Measurements from ENCODE around the gene HTR3E. TPM values are rescaled to one million over a fixed set of nuclear protein-coding genes. Genes with fewer than 3 reads are reported as not detected.
"Not testable (repeated sequence)": the region's sequence is repeated elsewhere in the genome, so short reads cannot be mapped to it uniquely, and the experiment has no call there.

HTR3E gene, protein sequence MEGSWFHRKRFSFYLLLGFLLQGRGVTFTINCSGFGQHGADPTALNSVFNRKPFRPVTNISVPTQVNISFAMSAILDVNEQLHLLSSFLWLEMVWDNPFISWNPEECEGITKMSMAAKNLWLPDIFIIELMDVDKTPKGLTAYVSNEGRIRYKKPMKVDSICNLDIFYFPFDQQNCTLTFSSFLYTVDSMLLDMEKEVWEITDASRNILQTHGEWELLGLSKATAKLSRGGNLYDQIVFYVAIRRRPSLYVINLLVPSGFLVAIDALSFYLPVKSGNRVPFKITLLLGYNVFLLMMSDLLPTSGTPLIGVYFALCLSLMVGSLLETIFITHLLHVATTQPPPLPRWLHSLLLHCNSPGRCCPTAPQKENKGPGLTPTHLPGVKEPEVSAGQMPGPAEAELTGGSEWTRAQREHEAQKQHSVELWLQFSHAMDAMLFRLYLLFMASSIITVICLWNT
- total RNA-seq: not detected in 2 replicates

DNA sequence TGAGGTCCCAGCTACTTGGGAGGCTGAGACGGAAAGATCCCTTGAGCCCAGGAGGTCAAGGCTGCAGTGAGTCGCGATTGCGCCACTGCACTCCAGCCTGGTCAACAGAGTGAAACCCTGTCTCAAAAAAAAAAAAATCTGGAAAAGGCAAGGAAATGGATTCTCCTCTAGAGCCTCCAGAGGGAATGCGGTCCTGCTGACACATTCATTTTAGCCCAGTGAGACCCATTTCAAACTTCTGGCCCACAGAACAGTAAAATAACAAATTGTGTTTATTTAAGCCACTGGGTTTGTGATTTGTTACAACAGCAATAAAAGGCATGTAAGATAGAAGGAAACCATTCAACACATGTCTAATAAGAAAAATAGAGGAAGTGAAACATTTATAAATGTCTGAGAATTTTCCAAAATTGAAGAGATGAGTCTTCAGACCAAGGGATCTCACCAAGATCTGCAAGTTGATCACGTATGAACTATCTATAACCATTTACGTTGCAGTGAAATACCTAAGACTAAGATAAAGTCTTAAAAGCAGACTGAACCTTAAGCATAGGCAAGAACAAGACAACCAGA is at the start of gene HTR3E:
Gene HTR3E (plus strand): TSS at position 254 of the 573 bp plus-strand sequence. CDS start 466 bp downstream, outside the sequence.
- no peak for DNase-seq (ENCODE audit: low read depth, low spot score)

DNA sequence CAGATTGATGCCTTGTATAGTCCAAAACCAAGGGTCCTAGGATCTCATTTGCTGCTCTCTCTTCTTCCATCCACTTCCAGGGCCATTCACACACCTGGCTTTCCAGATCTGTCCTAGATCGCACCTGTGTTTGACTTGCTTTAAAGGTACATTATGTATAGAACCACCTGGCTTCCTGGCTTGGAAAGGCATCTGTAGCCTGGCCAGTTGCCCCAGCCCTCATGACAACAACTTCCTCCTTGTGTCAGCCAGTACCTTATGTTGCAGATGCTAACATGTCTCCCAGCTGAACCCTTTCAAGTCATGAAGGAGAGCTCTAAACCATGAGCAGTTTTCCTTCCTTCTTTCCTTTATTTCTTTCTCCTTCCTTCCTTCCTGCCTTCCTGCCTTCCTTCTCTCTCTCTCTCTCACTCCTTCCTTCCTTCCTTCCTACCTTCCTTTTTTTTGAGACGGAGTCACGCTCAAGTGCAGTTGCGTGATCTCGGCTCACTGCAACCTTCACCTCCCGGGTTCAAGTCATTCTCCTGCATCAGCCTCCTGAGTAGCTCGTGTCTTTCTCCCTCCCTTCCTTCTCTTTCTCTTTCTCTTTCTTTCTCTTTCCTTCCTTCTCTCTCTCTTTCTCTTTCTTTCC is 46.5 kb upstream of the HTR3E start:
- DNase-seq (ENCODE audit: low read depth, low spot score): no peak

DNA sequence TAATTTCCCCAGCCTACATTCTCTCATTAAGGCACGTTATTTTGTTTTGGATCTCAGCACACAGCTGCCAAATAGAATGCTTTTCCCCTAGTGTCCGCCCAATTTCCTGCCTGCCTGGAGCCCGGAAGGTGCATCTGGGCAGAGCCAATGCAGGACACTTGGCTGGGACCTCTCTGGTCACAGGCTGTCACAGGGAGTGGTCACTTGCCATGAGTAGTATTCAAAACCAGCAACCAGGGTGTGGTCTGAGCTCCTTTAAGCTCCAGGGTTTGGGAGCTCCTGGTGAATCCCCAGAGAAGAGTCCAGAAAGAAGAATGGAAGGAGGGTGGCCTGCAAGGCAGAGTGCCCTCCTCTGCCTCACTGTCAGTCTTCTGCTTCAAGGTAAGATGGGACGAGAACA is 44.1 kb upstream of the HTR3E start, which contains the start of gene HTR3C:
Gene HTR3C (plus strand): TSS at position 281 of the 400 bp plus-strand sequence. CDS start 34 bp downstream, at position 315.
- DNase-seq (ENCODE audit: low read depth, low spot score): no peak

DNA sequence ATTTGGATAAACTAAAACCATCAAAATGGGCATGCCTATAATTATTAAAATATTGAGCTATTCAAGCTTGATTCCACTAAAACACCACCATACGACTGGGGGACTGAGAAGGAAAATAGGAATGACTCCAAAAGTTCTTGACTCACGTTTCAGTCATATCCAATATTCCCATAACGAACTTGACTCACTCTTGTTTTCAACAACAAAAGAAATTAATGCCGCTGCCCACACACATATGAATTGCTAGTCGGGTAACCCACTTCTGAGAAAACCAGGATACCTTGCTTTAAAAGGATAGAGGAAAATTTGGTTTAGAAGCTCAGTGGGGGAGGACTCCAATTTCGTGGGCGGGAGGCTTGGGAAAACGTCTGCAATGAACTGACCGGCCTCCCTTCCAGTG is 38.8 kb upstream of the HTR3E start:
- no peak for DNase-seq (ENCODE audit: low read depth, low spot score)

DNA sequence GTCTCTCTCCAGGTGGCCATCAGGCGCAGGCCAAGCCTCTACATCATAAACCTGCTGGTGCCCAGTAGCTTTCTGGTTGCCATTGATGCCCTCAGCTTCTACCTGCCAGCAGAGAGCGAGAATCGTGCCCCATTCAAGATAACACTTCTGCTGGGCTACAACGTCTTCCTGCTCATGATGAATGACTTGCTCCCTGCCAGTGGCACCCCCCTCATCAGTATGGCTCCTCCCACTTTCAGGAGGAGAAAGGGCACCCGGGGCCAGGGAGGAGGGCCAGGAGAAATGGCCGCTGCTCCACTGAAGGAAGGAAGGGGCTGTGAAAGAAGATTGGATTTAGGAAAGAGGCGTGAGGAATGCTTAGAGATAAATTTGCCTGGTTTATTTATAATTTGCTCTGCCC is 37.4 kb upstream of the HTR3E start:
- no peak for DNase-seq (ENCODE audit: low read depth, low spot score)

DNA sequence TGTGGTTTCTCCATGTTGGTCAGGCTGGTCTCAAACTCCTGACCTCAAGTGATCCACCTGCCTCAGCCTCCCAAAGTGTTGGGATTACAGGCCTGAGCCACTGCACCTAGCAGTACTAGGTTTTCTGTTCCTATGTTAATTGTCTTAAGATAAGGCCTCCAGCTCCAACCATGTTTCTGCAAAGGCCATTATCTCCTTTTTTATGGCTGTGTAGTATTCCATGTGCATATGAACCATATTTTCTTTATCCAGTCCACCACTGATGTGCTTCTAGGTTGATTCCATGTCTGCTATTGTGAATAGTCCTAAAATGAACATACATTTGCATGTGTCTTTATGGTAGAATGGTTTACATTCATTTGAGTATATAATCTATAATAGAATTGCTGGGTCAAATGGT is 34.2 kb upstream of the HTR3E start:
- DNase-seq (ENCODE audit: low read depth, low spot score): no peak

DNA sequence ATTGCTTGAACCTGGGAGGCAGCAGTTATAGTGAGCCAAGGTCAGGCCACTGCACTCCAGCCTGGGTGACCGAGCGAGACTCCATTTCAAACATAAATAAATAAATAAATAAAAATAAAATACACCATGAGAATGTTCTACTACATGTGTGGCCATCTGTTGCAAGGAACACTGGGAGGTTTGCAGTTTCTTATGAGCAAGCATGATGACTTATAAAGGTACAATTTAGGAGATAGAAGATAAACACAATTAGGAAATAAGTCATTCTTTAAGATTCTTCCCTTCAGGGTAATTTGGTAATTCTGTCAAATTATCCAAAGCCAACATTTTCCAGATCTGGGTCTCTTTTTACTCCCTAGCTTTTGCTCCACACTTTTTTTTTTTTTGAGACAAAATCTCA is 30.7 kb upstream of the HTR3E start:
- DNase-seq (ENCODE audit: low read depth, low spot score): no peak

DNA sequence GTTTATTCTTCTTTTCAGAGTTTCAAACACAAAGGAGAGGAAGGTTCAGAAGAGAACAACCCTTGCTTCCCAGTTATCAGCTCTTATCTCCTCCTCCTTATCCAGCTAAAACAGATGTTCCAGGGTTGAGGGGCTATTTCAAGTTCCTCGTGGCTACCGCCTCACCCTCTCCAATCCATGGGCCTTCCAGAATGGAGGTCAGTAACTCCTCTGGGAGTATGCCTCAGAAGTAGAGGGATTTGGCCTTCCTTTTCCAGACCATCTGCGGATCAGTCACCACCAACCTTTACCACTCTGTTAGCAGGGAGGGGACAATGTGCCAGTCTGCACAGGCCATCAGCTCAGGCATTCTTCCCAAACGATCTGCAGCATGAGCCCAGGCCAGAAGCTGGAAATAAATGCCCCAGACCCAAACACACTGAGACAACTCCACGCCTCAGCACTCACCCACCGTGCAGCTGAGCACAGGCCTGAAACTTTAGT is 29.2 kb upstream of the HTR3E start:
- no peak for DNase-seq (ENCODE audit: low read depth, low spot score)

DNA sequence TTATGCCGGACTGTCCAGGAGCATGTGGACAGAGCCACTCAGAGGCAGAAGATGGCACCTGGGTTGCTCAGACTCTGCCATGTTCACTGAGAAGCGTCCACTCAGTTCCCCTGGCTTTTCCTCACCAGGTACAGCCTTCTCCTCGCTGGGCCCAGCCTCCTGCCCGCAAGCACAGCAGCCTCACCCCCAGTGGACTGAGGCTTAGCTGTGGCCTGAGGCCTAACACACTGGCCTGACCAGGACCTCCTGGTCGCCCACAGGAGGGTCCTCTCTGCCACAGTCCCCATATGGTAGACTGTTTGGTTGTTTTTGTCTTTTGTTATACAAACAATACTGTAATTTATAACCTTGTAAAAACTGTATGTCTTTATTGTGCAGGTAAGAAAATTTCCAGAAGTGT is 28.5 kb upstream of the HTR3E start:
- DNase-seq (ENCODE audit: low read depth, low spot score): no peak

DNA sequence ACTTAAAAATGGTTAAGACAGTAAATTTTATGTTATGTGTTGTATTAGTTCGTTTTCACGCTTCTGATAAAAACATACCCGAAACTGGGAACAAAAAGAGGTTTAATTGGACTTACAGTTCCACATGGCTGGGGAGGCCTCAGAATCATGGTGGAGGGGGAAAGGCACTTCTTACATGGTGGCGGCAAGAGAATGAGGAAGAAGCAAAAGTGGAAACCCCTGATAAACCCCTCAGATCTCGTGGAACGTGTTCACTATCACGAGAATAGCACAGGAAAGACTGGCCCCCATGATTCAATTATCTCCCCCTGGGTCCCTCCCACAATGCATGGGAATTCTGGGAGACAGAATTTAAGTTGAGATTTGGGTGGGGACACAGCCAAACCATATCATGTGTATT is 25.7 kb upstream of the HTR3E start:
- not testable (repeated sequence) for DNase-seq (ENCODE audit: low read depth, low spot score)

DNA sequence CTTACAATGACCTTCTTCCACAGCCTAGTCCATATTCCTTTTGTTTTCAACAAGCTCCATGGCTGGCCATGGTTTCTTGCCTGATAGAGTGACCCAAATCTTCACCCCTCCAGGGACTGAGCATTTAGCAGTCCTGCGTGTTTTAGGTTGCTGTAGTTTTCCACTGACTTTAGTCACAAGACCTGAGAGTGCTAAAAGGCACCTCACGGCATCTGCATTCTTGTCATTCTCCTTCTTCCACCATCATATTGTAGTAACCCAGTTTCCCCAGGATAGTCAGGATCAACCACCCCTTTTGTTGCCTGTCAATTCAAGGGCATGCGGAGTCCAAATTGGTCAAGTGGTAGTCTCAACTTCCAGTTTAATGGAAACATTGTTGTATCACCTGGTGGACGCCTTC is 23.2 kb upstream of the HTR3E start:
- no peak for DNase-seq (ENCODE audit: low read depth, low spot score)

DNA sequence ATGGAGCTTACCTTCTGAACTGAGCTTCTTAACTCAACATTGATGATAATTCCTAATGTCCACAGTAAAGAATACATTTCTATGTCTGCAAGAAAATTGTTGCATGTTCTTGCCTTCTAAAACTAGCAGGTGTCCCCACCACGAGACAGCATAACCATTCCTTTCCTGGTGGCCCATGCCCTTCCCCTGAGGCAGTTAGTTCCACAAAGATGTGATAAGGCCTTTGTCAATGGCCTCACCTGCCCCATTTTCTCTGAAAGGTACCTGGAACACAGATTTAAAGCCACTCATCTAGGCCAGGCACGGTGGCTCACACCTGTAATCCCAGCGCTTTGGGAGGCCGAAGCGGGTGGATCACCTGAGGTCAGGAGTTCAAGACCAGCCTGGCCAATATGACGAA is 21.0 kb upstream of the HTR3E start:
- no peak for DNase-seq (ENCODE audit: low read depth, low spot score)

DNA sequence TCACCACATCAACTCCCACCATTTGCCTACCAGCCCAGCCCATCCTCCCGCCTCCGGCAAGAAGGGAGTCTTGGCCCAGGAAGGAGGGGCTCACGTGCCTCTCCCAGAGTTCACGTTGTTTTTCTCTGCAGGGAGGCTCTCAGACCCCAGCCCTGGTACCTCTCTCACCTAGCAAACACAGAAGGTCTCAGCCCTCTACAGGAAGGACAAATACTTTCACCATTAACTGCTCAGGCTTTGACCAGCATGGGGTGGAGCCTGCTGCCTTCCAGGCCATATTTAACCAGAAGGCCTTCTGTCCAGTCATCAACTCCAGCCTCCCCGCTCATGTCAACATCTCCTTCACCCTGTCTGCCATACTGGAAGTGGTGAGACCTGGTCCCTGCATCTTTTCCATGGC is 19.0 kb upstream of the HTR3E start:
- no peak for DNase-seq (ENCODE audit: low read depth, low spot score)

DNA sequence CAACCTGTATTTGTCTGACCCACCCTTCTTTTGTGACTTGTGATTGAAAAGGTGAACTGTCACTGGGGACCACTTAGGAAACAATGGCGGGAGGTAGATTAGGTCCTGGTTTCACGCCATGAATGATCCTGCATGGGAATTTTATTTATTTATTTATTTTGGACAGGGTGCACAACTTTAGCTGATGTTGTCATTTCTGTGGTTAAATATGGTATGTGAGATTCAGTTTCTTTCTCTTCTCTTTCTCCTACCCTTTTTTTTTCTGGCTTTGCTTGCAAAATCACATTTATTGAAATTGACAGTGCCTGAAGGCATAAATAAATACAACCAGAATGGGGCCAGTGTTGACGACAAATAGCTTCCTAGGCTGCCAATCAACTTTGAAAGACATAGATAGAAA is 18.0 kb upstream of the HTR3E start:
- DNase-seq (ENCODE audit: low read depth, low spot score): no peak

DNA sequence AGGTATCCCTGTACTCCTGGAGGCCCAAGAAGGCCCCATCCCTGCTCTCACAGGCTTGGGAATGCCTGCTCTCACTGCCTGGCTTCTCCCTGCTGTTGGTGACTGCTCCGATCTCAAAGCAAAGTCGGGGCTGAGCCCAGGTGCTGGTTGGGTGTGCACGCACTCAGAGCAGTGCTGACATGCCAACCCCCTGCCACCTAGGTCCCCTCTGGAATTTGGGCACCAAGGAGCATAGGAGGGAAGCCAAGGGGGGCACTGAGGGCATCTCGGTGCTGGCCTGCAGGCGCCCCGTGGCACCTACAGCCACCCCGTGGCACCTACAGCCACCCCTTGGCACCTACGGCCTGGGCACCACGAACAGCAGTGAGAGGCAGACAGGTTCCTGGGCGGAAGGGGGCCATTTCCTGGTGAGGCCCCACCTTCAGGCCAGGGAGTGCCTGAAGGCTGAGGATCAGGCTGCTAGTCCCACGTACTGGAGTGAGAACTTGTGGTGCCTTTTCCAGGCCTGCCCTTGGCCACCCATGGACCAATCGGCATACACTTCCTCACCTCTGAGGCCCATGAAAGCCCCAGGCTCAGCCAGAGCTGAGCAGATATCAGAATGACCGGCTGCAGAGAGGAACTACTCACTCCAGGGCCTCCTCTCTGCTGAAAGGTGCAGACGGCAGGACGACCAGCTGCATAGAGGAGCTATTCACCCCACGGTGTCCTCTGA is 15.6 kb upstream of the HTR3E start:
- DNase-seq (ENCODE audit: low read depth, low spot score): no peak

DNA sequence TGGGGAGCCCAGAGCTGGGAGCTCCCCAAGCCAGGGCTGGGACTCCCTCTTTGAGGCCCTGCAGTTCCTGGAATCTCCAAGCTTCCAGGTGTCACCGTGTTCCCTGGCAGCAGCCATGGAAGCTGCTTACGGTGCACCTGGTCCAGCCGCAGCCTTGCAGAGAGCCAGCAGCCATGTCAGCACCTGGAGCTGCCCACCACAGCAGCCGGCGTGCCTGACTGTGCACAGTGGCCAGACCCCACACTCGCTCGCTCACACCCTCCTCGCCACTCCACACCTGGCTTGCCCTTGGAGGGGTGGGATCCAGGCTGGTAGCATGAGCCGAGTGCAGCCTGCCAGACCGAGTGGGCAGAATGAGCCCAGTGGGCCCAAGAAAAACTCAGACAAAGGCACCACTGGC is 14.8 kb upstream of the HTR3E start:
- no peak for DNase-seq (ENCODE audit: low read depth, low spot score)

DNA sequence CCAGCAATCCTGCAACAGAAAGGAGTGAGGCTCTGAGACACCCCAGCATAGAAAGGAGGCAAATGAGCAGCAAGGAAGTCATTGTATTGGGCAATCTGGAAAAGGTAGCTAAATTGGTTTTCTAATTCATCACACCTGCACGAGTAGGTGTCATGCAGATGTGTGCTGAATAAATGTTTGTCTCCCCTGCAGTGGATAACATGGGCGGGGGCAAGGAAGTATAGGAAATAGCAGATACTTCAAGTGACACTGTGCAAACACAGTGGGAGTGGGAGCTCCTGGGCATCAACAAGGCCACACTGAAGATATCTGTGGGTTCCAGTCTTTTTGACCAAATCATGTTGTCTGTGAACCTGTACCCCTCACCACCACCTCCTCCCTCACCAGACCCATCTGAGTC is 14.4 kb upstream of the HTR3E start:
- DNase-seq (ENCODE audit: low read depth, low spot score): no peak

DNA sequence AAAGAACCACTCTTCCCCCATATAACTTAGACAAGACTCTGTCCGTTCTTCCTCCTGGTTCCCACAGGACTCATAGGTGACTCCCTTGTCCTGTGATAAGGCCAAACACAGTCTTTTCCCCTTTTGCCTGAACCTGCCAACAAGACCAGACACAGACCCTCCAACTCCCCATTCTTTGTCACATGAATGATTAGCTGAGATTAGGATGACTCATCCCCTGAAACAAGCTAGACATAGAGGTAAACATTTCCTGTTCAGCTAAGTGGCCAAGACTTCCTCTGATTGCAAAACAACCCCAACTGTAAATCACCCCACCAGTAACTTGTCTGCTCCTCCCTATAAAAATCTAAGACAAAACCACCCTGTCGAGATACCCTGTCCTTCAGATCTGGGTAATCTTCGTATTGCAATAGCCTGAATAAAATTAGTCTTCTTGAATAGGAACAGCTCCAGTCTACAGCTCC is 11.4 kb upstream of the HTR3E start:
- DNase-seq (ENCODE audit: low read depth, low spot score): peak; percentile 22

DNA sequence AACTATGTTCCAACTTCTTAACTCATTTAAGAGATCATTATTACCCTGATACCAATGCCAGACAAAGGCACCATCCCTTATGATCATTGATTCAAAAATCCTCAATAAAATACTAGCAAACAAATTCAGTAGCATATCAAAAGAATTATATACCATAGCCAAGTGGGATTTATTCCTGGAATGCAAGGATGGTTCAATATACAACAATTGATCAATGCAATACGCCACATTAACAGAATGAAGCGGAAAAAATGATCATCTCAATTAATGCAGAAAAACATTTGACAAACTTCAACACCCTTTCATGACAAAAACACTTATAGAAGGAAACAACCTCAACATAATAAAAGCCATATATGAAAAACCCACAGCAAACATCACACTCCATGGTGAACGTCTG is 4.7 kb upstream of the HTR3E start:
- no peak for DNase-seq (ENCODE audit: low read depth, low spot score)

DNA sequence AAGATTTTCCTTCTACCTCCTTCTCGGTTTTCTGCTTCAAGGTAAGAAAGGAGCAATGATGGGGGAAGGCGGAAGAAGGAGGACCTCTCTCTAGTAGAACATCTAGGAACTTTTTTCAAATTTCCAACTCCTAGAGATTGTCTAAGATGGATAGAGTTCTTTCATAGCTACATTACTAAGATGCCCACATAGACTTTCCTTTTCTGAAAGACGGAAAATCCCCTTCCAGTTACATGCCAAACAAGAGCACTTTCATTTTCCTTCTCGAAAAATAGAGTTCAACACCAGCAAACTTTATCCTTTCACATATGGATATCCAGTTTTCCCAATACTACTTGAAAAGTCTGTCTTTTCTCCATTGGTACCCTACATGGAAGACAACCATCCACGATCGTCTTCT is 692 bp downstream of the HTR3E start:
- no peak for DNase-seq (ENCODE audit: low read depth, low spot score)

DNA sequence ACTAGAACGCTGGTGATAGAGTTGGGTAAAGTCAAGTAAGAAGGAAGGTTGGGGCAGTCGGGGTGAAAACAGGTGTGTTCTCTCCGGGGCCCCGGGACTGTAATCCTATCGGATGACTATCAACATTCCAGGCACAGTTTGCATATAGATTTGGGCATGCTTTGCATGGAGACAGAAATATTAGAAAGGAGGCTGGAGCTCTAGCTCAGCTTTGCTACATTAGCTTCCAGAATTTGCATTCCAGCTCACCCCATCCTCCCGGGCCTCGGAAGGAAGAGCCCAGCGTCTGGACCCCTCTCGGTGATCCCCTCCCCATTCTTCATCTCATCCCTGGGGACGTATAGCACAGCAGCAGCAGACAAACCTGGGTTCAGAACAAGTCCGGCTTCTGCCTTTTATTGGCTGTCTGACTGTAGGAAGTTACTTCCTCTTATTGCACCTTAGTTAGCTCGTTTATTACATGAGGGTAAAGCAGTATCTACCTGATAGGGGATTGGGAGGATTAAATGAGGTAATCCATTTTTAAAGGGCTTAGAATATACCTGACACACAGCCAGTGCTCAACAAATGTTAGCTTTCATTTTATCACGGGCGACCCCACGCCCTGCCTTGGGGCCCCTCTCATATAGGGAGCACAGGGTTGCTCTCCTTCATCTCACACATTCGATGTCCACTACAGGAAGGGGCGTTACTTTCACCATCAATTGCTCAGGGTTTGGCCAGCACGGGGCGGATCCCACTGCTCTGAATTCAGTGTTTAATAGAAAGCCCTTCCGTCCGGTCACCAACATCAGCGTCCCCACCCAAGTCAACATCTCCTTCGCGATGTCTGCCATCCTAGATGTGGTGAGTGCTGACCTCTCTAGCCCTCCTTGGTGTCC is 3.2 kb downstream of the HTR3E start:
- no peak for DNase-seq (ENCODE audit: low read depth, low spot score)
